SU-DHL-6 (cell line): ENCODE results near the gene MOV10.

Experiments
- H2AFZ ChIP-seq: fragments of 200-600 bp; sonication (generic); 2 replicates; pipeline ENCODE4 v1.6.1; 2014; ENCODE audit warnings: low read depth, mild to moderate bottlenecking, moderate library complexity, mixed read lengths, antibody characterized with exemption, low read length; ENCODE audit not compliant: severe bottlenecking
- H3F3A ChIP-seq: fragments of 200-600 bp; shearing (Covaris generic); 2 replicates; pipeline ENCODE4 v1.6.0; 2016; ENCODE audit warnings: antibody characterized with exemption, mild to moderate bottlenecking; ENCODE audit not compliant: insufficient read depth
- H3K27ac ChIP-seq: fragments of 200-600 bp; sonication (generic); 2 replicates; pipeline ENCODE4 v1.5.1; 2016; ENCODE audit warnings: low read depth, mild to moderate bottlenecking, low read length, moderate library complexity, mixed read lengths
- H3K27me3 ChIP-seq: fragments of 200-600 bp; sonication (generic), shearing (Covaris generic); 2 replicates; pipeline ENCODE4 v1.6.0; 2014; ENCODE audit warnings: mild to moderate bottlenecking, low read length
- H3K36me3 ChIP-seq: fragments of 200-600 bp; sonication (generic); 2 replicates; pipeline ENCODE4 v1.6.1; 2014; ENCODE audit warnings: mild to moderate bottlenecking, low read length, mixed read lengths
- H3K4me2 ChIP-seq: fragments of 300-600, 200-600 bp; shearing (Covaris generic), sonication (generic); 2 replicates; pipeline ENCODE4 v1.6.0; 2014; ENCODE audit warnings: low read length, low read depth, mild to moderate bottlenecking; ENCODE audit not compliant: poor library complexity, severe bottlenecking
- H3K4me3 ChIP-seq: fragments of 200-600 bp; sonication (generic); 2 replicates; pipeline ENCODE4 v1.5.1; 2014; ENCODE audit warnings: antibody characterized with exemption, low read length, mild to moderate bottlenecking, mixed read lengths; ENCODE audit not compliant: insufficient read depth, poor library complexity, severe bottlenecking
- H3K79me2 ChIP-seq: fragments of 200-600 bp; sonication (generic); 2 replicates; pipeline ENCODE4 v1.6.1; 2014; ENCODE audit warnings: mild to moderate bottlenecking, low read length, moderate library complexity; ENCODE audit not compliant: insufficient read depth
- H3K9ac ChIP-seq: fragments of 200-600 bp; sonication (generic); 2 replicates; pipeline ENCODE4 v1.7.0; 2014; ENCODE audit warnings: mild to moderate bottlenecking, low read length
- H3K9me2 ChIP-seq: fragments of 200-600 bp; sonication (generic); replicated peaks from 2 replicates; pipeline ENCODE4 v1.6.1; 2014; ENCODE audit warnings: low read length; ENCODE audit not compliant: insufficient read depth
- H3K9me3 ChIP-seq: fragments of 200-600 bp; sonication (generic); 2 replicates; pipeline ENCODE4 v1.6.1; 2014; ENCODE audit warnings: low read length, mixed read lengths; ENCODE audit not compliant: insufficient read depth
- H4K20me1 ChIP-seq: fragments of 200-600 bp; sonication (generic); 2 replicates; pipeline ENCODE4 v1.6.1; 2014; ENCODE audit warnings: low read depth, mild to moderate bottlenecking, antibody characterized with exemption, low read length, moderate library complexity, mixed read lengths
- EZH2phosphoT487 ChIP-seq: fragments of 200-600 bp; sonication (generic), shearing (Covaris generic); conservative IDR thresholded peaks from 2 replicates; pipeline ENCODE4 v1.6.1; 2018; ENCODE audit warnings: mild to moderate bottlenecking, antibody characterized with exemption, low read length, moderate library complexity, mixed read lengths
- TF ChIP-seq, protein P1 (sequence below): fragments of 200-600 bp; sonication (generic); IDR thresholded peaks from one replicate; pipeline ENCODE4 v1.5.1; 2017; ENCODE audit warnings: antibody characterized with exemption, mild to moderate bottlenecking, low read length, moderate library complexity; ENCODE audit not compliant: insufficient read depth, poor library complexity, severe bottlenecking

Gene MOV10

DNA sequence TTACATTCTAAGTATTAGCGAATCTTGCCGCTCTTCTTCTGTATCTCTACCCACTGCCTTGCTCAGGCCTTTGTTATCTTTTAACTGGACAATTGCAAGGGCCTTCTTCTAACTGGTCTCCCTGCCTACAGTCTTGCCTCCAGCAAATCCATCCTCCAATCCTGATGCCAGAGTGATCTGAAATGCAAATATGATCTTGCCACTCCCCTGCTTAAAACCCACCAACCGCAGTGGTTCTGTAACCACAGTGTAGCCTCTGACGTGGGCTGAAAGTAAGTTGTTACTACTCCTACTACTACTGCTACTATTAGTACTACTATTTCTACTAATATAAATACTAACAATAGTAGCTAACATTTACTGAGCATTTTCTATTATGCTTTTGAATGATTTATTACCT is 12.4 kb downstream of the MOV10 start:
- no peak overlapping the region for H3K9ac ChIP-seq
- H3K4me3 ChIP-seq = no peak overlapping the region
- H3K27me3 ChIP-seq = no peaks in the 10 kb centered on the region
- H2AFZ ChIP-seq = no peak overlapping the region
- TF ChIP-seq EZH2phosphoT487 = no peak
- TF ChIP-seq, protein P1, sequence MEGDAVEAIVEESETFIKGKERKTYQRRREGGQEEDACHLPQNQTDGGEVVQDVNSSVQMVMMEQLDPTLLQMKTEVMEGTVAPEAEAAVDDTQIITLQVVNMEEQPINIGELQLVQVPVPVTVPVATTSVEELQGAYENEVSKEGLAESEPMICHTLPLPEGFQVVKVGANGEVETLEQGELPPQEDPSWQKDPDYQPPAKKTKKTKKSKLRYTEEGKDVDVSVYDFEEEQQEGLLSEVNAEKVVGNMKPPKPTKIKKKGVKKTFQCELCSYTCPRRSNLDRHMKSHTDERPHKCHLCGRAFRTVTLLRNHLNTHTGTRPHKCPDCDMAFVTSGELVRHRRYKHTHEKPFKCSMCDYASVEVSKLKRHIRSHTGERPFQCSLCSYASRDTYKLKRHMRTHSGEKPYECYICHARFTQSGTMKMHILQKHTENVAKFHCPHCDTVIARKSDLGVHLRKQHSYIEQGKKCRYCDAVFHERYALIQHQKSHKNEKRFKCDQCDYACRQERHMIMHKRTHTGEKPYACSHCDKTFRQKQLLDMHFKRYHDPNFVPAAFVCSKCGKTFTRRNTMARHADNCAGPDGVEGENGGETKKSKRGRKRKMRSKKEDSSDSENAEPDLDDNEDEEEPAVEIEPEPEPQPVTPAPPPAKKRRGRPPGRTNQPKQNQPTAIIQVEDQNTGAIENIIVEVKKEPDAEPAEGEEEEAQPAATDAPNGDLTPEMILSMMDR = no peak
- no peak overlapping the region for H3K27ac ChIP-seq
- no peaks in the 10 kb centered on the region for H3K79me2 ChIP-seq
- H3K4me2 ChIP-seq = no peak overlapping the region
- H3K36me3 ChIP-seq = no peaks in the 10 kb centered on the region
- no peaks in the 10 kb centered on the region for H4K20me1 ChIP-seq
- no peaks in the 10 kb centered on the region for H3F3A ChIP-seq
- no peaks in the 10 kb centered on the region for H3K9me2 ChIP-seq
- H3K9me3 ChIP-seq = no peaks in the 10 kb centered on the region

DNA sequence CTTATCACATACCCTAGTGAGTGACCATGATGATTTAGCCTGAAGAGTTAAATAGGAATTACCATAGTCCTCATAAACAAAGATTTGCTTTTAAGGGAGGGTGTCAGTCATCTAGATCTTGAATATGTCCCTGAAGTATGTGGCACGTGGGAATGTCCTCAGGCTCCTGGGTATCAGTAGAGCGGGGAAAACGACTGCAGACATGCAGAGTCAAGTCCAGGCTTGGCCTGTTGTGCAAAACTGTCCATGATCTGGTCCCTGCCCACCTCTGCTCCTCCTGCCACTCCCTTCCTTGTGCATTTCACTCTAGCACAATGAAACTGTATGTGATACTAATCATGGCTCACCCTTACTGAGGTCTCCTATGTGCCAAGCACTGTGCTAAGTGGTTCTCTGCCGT is 12.9 kb downstream of the MOV10 start:
- Histone ChIP-seq H3K27ac (no peak overlapping the region), H3K9ac (no peak overlapping the region), H3K4me2 (no peak overlapping the region), H3F3A (no peaks in the 10 kb centered on the region), H3K4me3 (no peak overlapping the region), H3K9me2 (no peaks in the 10 kb centered on the region), H3K9me3 (no peaks in the 10 kb centered on the region), H3K79me2 (no peaks in the 10 kb centered on the region), H4K20me1 (no peaks in the 10 kb centered on the region), H3K36me3 (no peaks in the 10 kb centered on the region), H2AFZ (no peak overlapping the region), H3K27me3 (no peaks in the 10 kb centered on the region)
- no peak for TF ChIP-seq EZH2phosphoT487
- TF ChIP-seq, protein P1 = no peak

DNA sequence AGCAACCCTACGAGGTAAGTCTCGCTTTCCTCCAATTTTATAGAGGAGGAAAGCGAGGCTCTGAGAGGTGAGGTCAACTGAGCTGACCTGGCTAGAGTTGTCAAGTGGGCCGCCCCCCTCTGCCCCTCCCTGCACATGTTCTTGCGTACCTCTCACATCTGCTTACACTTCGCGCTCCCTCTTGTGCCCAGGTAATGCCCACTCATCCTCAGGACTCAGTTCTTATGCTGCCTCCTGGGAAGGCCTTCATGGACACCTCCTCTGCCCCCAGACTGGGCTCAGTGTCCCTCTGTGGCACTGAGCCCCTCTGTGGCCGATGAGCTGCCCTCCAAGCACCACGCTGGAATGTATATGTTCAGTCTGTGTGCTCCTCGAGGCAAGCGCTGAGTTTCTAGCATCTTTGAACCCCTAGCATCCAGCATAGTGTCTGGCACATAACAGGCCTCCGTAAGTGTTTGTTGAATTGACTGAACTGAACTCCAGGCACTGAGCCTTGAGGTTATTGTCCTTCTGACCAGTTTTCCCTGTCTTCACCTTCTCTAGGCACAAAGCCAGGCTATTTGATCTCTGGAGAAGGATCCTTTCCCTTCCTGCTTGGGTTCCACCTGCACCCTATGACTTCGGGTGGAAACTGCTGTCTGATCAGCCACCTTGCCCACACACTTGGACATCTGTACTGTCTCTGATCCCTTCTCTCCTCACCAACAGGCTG is 13.5 kb downstream of the MOV10 start:
- H3K4me2 ChIP-seq = no peak overlapping the region
- no peaks in the 10 kb centered on the region for H3F3A ChIP-seq
- H3K36me3 ChIP-seq = no peaks in the 10 kb centered on the region
- no peak overlapping the region for H3K9ac ChIP-seq
- no peaks in the 10 kb centered on the region for H3K9me2 ChIP-seq
- H3K4me3 ChIP-seq = no peak overlapping the region
- H3K79me2 ChIP-seq = no peaks in the 10 kb centered on the region
- no peak overlapping the region for H3K27ac ChIP-seq
- no peaks in the 10 kb centered on the region for H3K27me3 ChIP-seq
- no peak for TF ChIP-seq EZH2phosphoT487
- TF ChIP-seq, protein P1 = no peak
- no peak overlapping the region for H2AFZ ChIP-seq
- H4K20me1 ChIP-seq = no peaks in the 10 kb centered on the region
- no peaks in the 10 kb centered on the region for H3K9me3 ChIP-seq
